RPMI8226 (cell line): ENCODE results near the gene SPTBN4.

Experiments used
- DNase-seq: peaks from one replicate; pipeline ENCODE4 v3.0.0-alpha.2; 2015

Gene SPTBN4

DNA sequence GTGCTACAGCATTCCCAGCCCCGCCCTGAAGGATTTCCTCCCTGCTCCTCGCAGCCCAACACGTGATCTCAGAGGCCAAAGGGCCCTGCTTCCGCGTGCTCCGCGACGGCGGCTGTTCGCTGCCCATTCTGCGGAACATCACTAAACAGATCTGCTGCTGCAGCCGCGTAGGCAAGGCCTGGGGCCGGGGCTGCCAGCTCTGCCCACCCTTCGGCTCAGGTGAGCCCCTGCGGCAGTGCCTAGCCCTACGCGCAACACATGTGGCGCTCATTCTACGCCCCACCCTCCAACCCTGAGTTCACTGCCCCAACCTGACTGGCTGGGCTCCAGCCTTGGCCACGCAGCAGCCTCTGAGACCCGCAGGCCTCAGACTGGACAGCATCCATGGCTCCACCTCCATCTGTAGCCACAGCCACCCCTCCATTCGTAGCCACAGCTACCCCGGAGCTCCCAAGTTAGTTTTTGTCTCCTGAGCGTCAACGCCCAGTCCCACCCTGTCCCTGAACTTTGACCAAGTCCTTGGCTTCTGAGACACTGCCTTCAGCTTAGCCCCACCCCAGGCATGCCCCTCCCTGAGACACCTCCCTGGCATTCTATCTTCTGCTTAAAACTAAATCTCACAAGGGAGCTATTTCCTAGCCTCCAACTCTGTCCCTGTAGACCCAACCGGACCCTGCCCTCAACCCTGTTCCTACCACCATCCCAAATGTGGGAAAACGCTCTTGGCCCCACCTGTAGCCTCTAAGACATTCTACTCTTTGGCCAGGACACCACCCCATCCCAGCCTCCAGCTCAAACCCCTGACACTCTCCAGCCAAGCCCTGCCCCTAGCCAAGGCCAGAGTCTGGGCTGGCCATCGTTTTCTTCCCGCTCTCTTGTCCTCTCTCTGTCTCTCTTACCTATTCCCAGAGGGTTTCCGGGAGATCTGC, 140.8 kb downstream of the SPTBN4 start:
- DNase-seq, result no peak

DNA sequence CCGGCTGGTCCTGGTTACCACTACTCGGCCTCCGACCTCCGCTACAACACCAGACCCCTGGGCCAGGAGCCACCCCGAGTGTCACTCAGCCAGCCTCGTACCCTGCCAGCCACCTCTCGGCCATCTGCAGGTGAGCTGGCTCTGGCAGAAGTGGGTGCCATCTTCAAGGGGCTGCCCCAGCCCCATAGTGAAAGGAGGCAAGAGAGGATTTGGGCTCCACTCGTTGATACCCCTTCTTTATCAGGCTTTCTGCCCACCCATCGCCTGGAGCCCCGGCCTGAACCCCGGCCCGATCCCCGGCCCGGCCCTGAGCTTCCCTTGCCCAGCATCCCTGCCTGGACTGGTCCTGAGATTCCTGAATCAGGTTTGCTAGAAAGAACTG, 141.4 kb downstream of the SPTBN4 start:
- no peak for DNase-seq

DNA sequence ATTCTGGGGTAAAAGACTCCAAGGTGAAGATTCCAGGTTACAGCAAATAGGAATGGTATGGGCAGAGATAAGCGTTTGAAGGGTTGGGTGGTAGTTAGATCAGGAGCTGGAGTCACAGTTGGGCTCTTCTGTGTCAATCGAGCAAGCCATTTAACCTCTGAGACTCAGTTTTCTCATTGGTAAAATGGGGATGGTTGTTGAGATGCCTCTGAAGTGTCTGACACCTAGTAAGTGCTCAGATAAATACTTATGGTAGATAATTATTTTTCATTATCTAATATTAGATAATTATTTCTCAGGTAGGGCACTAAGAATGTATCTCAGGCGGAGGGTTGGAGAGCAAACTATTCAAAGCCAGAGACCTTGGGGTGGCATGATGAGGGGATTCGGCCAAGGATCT, 142.2 kb downstream of the SPTBN4 start:
- no peak for DNase-seq

DNA sequence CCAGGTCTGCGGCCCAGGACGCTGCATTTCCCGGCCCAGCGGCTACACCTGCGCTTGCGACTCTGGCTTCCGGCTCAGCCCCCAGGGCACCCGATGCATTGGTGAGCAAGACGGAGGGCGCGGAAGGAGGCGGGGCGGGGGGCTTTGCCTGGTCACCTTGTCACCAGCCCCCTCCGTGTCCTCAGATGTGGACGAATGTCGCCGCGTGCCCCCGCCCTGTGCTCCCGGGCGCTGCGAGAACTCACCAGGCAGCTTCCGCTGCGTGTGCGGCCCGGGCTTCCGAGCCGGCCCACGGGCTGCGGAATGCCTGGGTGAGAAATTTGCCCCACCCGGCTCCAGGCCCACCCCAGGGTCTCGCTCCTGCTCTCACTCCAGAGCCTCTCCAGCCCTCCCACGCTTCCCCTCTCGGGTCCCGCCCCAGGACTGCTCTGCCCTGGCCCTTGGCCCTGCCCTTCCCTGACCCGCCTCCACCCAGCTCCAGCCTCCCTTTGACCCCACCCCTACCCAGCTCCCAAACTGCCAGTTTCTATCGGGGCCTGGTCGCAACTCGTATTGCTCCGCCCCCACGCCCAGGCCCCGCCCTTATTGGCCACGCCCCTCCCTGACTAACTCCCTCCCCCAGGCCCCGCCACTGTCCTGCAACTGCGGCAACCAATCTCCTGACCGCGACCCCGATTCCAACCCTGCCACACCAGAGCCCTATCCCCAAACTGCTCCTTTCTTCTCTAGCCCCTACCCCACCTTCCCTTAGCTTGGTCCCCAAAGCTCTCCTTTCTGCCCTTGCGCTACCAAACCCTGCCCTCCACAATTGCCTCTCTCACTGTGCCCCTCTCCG, 143.0 kb downstream of the SPTBN4 start:
- peak; percentile 90 for DNase-seq

DNA sequence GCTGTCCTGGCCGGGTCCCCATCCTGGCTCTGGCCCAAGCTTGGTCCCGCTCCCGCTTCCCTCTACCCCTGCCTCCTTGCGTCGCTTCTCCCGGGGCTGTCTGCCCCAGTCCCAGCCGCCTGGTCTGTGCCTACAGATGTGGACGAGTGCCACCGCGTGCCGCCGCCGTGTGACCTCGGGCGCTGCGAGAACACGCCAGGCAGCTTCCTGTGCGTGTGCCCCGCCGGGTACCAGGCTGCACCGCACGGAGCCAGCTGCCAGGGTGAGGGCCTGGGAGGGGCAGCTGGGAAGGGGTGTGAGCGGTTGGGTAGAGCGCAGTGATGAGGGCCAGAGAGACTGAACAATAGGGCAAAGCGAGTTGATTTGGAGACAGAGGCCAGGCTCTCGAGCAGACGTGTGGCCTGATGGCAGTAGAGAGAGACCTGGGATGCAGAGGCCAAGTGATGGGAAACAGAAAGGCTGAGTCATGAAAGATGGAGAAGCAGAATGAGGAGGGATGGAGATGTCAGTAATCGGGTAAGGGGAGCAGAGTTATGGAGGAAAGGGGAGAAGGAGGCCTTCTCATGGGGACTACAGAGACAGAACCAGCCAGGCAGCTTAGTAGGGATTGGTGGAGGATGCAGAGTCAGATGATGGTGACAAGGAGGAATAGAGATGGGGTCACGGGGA, 143.7 kb downstream of the SPTBN4 start:
- peak; percentile 83 for DNase-seq

DNA sequence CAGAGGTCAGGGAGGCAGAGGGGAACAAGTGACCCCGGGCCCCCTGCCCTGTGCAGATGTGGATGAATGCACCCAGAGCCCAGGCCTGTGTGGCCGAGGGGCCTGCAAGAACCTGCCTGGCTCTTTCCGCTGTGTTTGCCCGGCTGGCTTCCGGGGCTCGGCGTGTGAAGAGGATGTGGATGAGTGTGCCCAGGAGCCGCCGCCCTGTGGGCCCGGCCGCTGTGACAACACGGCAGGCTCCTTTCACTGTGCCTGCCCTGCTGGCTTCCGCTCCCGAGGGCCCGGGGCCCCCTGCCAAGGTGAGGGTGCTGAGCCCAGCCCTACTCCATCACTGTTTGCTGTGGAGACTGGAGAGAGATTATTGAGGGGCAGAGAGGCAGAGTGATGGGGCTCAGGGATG, 144.3 kb downstream of the SPTBN4 start:
- no peak for DNase-seq

DNA sequence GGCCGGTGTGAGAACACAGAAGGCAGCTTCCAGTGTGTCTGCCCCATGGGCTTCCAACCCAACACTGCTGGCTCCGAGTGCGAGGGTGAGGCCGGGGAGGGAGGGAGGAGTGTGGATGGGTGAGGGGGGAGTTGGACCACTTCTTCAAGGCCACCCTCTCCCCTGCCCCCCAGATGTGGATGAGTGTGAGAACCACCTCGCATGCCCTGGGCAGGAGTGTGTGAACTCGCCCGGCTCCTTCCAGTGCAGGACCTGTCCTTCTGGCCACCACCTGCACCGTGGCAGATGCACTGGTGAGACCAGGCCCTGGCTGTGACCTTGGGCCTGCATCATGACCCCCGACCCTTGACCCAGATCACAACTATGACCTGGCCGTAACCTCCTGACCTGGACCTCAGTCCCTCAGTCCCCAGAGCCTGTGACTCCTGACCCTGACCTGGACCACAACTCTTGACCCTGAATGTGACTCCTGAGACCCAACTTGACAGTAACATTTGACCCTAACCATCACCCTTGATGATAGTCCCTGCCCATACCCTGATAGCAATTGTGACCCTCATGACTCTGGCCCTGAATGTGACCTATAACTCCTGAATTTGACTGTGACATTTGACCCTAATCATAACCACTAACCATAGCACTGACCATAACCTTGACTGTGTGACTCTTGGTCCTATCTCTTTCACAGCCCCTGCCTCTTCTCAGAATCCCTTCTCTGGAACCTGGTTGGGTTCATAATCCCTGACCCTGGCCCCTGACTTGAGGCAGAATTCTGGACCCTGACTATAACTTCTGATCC, 145.3 kb downstream of the SPTBN4 start:
- DNase-seq, result no peak

DNA sequence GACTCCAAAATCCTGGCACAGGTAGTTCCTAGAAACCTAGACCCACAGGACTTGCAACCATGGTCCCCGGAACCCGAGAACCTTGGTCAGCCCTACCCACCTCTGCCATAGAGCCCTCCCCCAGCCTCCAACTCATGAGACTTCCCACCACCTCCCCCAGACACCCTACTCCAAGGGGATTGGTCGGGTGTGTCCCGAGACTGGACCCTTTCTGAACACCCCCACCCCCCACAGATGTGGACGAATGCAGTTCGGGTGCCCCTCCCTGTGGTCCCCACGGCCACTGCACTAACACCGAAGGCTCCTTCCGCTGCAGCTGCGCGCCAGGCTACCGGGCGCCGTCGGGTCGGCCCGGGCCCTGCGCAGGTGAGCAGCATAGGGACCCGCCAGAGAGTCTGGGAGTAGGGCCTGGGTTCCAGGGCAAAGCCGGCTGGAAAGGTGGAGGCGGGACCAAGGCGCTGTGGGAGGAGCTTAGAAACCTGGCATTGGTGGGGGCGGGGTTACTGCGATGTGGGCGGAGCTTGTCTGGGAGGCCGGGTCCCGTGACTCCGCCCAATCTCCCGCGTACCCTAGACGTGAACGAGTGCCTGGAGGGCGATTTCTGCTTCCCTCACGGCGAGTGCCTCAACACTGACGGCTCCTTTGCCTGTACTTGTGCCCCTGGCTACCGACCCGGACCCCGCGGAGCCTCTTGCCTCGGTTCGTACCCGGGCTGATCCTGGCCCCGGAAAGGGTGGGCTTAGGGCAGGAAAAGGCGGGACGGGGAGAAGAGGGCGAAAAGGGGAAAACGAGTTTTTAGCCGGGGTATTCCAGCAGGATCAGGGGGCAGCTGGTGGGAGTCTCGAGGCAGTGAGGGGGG, 146.3 kb downstream of the SPTBN4 start:
- no peak for DNase-seq

DNA sequence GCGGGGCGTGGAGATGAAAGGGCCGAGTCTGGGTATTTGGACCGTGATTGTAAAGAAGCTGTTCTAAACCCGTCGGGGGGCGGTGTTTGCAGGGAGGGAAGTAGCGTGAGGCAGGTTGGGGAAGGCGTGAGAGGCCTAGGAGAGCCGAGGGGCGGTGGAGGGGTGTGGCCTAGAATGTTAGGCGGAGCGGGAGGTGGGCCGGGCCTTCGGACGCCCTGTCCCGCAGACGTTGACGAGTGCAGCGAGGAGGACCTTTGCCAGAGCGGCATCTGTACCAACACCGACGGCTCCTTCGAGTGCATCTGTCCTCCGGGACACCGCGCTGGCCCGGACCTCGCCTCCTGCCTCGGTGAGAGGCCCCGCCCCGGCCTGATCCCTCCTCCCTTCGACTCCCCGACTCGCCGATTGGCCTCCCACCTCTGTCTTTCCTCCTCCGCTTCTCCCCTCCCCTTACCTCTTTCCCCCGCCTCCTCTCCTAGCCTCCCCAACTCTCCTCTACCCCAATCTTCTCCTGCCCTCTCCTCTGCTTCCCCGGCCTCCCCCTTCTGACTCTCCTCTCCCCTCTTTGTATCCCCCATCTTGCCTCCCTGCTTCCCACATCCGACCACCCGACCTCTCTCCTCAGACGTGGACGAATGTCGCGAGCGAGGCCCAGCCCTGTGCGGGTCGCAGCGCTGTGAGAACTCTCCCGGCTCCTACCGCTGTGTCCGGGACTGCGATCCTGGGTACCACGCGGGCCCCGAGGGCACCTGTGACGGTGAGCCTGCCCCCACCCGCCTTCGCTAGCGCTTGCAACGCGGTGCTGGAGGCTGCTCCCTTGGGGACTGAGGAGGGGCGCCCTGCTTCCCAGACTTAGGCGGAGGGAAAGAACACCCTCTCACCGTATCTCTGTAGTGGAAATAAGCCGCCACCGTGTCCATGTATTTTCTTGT, 147.2 kb downstream of the SPTBN4 start:
- DNase-seq, result peak; percentile 75

DNA sequence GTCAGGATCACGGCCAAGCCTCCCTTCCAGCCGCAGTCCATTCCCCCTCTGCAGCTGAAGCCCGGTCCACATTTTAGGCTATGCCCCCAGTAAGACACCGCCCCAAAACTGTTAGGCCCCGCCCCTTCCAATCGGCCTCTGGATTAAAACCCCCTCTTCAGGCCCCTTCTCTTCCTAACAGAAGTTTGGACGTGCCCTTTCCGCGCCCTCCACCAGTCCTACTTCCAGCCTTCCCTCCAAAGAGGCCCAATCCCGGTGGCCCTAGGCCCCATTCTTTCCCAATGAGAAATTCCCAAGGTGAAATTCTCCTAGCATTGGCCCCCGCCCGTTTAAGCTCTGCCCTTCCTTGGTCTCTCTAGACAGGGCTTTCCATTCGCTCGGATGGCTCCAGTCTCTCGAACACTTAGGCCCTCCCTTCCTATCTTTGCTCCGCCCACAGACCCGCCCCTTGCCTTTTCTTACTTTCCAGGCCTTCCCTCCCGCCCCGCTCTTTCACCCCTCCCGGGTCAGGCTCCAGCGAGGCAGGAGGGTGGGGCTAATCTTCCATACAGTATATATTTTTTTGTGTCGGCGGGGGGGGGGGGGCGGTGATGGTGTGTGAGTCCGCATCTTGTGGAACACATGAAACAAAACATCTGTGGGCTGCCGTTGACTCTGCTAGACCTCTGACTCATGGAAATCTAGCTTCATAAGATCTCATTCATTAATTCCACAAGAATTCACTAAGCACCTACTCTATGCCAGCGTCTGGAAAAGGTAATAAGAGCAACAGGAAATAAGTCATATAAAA, 148.0 kb downstream of the SPTBN4 start:
- DNase-seq, result no peak

DNA sequence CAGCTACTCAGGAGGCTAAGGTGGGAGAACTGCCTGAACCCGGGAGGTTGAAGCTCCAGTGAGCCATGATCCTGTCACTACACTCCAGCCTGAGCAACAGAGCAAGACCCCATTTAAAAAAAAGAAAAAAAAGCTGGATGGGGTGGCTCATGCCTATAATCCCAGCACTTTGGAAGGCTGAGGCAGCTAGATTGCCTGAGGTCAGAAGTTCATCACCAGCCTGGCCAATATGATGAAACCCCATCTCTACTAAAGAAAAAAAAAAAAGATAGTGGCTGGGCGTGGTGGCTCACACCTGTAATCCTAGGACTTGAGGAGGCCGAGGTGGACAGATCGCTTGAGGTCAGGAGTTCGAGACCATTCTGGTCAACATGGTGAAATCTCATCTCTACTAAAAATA, 149.4 kb downstream of the SPTBN4 start:
- no peak for DNase-seq

DNA sequence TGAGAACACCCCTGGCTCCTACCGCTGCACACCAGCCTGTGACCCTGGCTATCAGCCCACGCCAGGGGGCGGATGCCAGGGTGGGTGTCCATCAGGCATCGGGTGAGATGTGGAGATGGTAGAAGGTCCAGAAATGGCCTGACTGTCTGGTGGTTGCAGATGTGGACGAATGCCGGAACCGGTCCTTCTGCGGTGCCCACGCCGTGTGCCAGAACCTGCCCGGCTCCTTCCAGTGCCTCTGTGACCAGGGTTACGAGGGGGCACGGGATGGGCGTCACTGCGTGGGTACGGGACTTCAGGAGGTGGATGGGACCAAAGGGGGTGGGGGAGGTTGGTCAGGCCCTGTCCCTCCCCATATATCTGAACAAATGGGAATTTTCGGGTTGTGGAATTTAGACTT, 150.1 kb downstream of the SPTBN4 start:
- no peak for DNase-seq

DNA sequence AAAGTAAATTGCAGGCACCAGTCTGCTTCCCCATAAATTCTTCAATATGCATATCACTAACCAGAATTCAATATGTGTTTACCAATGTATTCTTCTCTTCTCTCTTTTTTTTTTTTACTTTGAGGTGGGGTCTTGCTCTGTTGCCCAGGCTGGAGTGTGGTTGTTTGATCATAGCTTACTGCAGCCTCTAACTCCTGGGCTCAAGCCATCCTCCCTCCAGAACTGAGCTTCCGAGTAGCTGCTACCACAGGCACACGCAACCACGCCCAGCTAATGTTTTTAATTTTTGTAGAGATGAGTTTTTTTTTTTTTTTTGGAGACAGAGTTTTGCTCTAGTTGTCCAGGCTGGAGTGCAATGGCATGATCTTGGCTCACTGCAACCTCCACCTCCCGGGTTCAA, 151.2 kb downstream of the SPTBN4 start:
- DNase-seq, result no peak

DNA sequence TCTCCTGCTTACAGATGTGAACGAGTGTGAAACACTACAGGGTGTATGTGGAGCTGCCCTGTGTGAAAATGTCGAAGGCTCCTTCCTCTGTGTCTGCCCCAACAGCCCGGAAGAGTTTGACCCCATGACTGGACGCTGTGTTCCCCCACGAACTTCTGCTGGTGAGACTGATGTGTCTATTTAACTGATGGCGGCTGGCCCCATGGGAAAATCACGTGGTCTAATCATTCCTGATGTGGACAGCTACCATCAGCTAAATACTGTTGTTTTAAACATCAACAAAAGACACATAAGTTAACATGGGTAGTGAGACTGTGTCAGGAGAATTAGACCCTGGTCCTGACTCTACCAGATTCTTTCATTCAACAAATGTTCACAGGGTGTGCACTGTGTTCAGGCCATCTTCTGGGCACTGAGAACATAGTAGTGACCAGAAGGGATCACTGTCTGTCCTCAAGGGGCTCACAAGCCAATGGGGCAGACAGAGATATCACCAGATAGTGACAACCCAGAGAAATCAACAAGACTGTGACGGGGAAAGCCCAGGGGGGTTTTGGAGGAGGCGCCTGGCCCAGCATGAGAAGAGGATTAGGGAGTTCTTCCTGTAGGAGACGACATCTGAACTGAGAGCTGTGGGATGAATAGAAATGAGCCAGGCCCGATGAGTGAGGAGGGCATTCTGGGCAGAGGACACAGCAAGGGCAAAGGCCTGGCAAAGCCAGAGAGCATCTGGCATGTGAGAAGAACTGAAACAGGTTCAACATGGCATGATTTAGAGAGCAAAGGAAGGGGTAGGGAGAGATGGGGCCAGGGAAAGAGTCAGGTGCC, 152.7 kb downstream of the SPTBN4 start:
- DNase-seq, result no peak

DNA sequence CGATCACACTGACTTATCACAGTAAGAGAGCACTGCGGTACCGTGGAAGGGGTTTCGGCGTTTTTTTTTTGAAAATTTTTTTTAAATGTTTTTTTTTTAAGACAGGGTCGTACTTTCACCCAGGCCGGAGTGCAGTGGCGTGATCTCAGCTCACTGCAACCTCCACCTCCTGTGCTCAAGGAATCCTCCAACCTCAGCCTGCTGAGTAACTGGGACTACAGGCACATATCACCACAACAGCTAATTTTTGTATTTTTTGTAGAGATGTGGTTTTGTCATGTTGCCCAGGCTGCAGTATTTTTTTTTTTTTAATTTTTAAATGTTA, 153.3 kb downstream of the SPTBN4 start:
- no peak for DNase-seq

DNA sequence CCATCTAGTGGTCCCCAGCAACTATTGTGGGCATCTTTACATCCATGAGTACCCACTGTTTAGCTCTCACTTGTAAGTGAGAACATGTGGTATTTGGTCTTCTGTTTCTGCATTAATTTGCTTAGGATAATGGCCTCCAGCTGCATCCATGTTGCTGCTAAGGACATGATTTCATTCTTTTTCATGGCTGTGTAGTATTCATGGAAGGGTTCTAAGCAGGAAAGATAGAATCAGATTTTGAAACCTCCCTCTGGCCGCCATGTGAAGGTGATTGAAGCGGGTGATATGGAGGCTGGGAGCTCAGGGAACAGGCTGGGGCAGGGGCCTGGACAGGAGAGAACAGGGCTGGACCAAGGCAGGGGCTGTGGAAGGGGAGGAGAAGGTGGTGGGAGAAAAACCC, 154.5 kb downstream of the SPTBN4 start:
- DNase-seq, result no peak

DNA sequence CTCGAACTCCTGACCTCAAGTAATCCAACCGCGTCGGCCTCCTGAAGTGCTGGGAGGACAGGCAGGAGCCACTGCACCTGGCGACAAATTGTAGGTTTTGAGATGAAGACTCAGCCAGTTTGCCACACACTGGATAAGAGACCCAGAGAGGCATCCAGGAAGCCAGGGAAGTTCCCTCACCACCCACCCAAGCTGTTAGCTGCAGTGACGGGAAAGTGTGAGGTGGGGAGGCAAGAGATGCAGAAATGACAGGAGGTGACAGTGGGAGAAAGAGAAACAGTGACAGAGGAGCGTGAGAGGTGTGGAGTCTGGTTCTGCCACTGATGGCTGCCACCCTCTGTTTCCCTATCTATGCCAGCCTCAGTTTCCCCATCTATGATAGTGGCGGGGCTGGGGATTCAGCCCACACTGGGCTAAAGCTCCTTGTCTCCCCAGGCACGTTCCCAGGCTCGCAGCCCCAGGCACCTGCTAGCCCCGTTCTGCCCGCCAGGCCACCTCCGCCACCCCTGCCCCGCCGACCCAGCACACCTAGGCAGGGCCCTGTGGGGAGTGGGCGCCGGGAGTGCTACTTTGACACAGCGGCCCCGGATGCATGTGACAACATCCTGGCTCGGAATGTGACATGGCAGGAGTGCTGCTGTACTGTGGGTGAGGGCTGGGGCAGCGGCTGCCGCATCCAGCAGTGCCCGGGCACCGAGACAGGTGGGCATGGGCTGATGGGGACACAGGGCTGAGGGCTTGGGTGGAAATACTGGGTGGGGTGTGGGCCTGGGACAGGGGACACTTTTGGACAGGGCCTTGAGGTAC, 155.4 kb downstream of the SPTBN4 start:
- no peak for DNase-seq

DNA sequence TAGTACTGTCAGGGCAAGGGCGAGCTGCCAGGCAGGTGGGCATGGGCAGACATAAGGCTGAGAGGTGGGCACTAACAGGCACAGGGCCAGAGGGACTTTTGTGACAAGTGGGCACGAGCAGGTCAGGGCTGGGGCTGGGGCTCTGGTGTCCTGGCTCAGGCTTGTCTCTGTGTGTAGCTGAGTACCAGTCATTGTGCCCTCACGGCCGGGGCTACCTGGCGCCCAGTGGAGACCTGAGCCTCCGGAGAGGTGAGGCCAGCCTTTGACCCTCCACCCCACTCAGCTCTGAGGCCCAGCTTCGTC, 155.9 kb downstream of the SPTBN4 start:
- DNase-seq, result no peak
